NCI-H1694 (cell line): ENCODE measurements around the gene UBE2G2.

ENCODE experiments used
- DNase-seq: peaks from one replicate; lab custom pipeline; 2025; lab: John Stamatoyannopoulos, UW

UBE2G2 gene

DNA sequence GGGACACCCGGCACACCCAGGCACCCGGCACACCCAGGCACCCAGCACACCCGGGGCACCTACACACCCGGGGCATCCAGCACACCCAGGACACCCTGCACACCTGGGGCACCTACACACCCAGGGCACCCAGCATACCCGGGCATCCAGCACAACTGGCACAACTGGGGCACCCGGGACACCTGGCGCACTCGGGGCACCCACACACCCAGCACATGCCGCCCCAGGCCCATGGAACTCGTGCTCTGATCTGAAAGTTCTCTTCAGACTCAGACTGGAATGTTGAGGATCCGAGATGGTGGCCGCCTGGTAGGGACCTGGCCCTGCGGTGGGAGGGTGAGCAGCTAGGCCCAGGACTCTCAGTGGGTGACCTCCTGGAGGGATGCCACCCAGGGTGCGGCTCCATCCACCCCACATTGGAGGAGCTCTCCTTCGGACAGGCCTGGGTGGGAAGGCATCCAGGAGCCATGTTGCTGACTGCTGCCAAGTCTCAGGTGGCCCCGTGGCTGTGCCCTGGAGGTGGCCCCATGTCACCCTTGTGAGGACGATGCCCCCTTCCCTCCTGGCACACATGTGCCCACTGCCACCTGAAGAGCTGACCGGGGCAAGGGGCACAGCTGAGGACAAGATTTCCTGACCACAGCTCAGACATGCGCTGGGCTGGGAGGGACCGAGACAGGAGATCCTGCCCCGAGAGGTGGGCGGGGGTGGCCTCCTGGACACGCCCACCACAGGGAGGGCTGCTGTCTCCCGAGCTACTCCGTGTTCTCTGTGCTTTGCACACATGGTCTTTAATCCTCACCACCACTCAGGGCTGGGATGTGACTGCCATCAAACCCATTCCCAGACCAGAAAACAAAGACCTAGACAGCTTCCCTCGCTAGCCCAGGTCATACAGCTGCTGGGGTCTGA is 37.0 kb downstream of the UBE2G2 start:
- DNase-seq: no peak

DNA sequence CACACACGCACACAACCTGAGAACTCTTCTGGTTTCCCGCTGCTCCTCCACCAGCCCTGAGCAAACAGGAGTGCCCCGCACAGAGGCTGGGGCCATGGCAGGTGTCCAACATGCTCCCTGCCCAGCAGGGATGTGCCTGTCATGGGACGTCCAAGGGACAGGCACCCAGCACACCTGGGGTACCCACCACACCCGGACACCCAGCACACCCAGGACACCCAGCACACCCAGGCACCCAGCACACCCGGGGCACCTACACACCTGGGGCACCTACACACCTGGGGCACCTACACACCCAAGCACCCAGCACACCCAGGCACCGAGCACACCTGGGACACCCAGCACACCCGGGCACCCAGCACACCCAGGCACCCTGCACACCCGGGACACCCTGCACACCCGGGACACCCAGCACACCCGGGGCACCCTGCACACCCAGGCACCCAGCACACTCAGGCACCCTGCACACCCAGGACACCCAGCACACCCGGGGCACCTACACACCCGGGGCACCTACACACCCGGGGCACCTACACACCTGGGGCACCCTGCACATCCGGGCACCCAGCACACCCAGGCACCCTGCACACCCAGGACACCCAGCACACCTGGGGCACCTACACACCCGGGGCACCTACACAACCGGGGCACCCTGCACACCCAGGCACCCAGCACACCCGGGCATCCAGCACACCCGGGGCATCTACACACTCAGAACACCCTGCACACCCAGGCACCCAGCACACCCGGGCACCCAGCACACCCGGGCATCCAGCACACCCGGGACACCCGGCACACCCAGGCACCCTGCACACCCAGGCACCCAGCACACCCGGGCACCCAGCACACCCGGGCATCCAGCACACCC is 37.9 kb downstream of the UBE2G2 start:
- DNase-seq: no peak

DNA sequence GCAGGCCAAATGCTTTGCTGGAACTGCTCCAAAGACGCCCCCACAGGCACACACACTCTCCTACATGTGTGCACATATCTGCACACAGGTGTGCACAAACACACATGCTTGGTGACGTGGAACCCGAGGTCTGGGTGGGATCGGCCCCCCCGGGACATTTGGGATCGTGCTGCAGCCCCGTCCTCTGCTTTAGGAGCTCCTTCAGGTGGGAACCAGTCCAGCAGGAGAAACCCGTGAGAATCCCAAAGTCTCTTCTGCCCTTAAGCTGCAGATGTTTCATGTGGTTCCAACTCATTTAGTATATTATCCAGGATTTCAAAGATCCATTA is 38.6 kb downstream of the UBE2G2 start:
- DNase-seq: no peak

DNA sequence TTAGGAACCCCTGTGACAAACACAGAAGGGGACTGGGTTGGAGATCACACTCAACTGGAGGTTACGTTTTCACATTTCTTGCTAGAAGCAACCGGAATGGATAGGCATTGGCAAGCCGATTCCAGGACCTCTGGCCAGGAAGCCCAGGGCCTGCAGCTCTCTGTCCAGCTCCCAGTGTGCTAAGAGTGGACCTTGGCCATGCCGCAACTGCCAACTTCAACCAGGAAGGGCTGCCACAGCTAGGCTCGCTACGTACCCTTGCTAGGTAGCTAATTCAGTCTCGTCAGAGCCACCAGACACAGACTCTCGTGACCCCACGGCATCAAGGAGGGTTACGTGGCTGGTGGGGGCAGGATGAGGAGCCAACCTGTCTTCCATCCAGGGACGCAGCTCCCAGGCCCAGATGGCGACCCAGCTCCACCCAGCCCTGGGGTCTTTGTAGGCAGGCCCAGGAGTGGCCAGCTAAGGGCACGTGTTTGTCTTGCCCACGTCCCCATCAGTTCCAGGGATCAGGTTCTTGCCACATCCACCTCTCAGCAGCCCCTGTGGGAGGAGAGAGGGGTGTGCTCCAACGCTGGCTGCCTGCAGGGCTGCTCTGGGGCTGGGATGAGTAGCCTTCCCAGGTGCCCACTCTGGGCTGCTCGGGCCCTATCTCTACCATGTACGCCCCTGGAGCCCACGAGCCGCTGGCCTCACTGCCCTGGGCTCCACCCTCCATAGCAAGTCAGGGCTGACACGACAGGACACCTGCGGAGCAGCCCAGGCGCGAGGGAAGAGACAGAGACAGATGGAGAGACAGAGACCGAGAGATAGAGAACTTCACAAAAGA is 39.2 kb downstream of the UBE2G2 start:
- no peak for DNase-seq

DNA sequence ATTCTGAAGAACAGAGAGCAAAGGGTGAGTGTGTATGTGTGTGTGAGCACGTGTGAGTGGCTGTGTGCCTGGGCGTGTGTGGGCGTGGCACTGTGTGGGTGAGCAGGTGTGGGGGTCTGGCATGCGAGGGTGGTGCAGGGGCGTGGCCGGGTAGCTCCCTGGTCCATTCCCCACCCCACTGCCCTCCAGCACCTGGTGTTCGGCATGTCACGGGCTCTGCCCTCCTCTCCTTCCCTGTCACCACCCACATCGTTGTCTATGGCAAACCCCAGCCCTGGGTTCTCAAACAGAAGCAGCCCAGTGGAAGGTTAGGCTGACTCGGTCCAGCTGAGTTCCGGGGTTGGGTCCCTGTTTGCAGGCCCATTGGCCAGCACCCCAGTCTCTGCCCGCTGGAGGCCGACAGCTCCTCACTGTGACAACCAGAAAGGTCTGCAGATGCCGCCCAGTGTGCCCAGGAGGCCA is 39.8 kb downstream of the UBE2G2 start:
- no peak for DNase-seq

DNA sequence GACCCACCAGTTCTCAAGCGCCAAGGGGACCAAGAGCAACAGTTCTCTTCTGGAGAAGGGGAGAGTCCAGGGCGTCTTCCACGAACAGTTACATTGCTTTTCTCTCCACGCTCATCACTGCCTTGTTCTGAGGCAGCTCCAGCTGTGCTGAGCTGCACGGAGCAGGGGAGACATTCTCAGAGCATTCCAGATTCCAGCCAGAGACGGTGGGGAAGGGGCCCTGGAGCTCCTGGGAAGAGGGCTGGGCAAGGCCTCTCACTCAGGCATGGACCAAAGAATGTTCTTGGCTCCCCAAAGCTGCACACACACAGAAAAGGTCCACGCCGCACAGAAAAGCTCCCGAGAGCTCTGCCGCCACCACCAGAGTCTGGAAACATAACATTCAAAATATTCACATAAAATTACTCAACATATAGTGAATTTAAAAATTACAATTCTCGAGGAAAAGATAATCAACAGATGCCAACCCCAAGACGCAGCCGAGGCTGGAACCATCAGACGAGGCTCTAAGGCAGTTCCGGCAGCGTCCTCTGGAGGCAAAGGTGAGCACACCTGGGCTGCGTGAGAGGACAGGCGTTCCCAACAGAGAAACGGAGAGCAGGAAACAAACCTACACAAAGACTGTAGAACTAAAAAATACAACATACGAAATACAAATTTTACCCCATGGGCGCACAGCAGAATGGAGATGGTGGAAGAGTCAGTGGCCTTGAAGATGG is 40.5 kb downstream of the UBE2G2 start:
- DNase-seq: no peak

DNA sequence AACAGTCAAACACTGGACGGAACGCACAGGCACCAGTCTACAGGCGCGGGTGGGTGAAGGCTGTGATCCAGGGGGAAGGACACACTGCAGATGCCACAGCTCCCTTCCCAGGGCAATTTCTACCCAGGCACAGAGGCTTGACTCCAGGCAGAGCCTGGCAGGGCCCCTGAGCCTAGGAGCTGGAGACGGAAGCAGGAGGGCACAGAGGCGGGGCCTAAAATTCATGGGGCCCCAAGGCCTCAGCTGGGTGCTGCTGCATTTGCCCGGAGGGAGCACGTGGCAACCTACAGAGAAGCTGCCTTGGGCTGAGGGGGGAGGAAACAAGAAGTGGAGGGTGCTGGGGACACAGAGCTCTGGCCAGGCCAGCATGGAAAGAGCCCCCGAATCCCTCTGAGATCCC is 41.2 kb downstream of the UBE2G2 start:
- DNase-seq: no peak

DNA sequence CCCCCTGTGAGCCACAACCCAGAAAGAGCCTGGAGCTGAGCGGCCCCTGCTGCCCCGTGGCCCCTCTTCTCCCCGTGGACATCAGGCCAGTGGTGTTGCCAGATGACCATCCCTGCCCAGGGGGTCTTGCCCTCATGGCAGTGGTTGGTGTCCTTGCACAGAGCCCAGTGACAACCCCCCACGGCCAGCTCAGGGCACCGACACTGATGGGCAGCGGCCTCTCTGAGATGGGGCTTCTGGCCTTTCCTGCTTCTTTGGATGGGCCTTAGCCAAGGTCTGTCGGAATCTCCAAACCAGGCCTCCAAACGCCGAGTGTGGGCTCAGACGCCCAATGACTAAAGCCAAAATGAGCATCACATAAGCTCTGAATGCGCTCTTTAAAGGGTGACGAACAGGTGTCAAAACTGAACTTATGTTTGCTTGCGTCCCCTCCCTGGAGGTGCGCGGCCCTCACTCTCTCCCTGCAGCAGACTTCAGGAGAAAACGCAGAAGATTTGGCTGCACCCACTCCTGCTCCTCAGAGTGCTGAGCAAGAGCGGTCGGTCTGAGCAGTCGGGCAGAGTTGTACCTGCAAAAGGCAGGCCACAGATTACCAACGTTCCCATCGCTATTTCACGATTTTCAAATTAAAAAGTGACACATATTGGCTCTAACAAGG is 41.9 kb downstream of the UBE2G2 start:
- no peak for DNase-seq

DNA sequence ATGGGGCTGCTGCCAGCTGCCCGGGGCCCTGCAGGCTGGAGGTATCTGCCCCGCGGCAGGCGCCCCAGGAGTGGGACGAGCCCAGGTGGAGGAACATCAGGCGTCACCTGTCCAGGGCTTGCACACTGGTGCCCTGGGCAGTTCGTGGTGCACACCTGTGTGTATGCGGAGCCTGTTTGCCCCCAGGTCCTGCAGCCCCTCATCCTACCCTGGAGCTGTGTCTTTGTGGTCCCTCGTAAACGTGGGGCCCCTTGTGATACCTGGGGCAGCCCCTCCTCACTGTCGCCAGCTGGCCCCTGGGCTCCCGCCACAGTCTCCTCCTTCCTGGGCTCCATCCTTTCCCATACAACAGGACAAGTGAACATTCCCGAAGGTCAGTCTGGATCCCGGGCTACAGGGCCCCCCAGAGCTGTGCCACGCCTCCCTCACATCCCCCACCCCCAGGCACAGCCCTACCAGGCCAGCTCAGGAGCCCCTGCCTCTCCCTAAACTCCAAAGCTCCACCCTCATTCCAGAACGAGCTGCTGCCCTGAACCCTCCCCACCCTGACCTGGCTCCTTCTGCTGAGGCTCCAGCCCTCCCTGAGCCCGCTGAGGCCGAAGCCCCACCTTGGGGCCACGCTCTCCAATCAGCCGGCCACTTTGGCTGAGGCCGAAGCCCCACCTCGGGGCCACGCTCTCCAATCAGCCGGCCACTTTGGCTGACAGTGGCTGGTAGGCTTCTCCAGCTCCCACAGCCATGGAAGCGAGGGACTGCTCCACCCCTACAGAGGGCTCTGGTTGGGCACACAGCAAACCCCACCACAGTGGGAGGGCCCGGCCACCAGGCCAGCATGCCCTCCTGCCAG is 42.6 kb downstream of the UBE2G2 start:
- DNase-seq: no peak

DNA sequence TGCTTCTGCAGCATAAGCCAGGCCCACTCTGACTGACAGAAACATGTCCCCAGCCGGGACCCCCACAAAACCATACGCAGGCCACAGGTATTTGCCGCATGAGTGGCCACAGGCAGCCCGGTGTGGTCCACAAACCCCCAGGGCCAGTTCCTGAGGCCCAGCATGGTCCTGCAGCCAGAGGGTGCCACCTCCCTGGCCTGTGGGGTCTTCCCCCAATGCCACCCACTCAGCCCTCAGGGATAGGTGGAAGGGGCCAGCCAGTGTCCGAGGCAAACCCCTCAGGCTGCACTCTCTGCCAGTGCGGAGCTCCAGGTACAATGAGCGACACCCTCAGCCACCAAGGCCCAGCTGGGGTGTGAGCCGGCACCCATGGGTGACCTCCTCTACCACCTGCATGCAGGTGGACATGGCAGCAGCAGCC is 43.5 kb downstream of the UBE2G2 start:
- DNase-seq: no peak

DNA sequence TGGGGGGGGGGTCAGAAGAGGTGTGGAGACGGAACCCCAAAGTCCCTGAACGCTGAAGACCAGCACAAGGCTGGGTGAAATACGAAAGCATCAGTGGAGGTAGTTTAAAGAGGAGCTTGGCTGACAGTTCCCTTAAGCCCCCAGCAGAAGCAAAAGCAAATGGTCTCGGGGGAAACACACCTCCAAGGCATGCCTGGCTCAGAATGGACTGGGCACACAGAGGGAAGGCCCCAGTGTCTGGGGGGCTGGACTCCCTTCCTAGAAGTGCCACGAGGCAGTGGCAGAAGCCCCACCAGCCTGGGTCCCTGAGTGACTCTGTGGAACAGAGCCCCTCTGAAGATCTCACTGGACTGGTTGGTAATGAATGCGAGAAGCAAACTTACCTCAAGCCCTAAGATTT is 43.9 kb downstream of the UBE2G2 start:
- DNase-seq: no peak

DNA sequence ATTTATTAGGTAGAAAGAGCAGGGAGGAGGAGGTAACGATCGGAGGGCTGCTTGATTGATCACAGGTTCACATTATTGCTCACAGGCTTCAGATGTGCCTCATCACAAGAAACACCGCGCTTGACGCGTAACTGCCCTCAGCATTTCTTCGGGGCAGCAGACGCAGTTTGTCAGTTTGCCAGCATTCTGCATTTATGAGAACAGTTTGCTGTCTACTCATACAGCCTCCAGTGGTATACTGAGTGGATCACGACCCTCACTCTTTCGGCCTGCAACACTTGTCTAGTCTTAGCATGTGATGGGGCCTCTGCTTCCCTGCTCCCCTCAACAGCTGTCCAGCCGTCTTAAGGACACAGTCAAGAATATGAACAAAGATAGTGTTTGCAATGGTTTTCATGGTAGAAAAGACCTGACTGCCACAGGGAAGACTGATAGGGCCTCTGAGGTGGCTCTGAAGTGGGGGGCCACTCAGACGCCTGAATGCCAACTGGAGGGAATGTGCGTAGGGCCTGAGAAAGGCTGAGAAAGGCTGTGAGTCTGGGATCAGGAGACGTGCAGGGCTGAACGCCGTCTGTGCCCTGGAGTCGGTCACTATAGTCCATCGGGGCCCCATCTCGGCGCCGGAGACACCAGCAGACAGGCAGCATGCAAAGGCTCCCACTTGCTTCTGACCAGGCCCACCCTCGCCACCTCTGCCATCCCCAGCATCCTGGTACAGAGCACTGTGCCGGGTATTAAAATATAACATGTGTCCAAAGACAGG is 45.0 kb downstream of the UBE2G2 start:
- no peak for DNase-seq

DNA sequence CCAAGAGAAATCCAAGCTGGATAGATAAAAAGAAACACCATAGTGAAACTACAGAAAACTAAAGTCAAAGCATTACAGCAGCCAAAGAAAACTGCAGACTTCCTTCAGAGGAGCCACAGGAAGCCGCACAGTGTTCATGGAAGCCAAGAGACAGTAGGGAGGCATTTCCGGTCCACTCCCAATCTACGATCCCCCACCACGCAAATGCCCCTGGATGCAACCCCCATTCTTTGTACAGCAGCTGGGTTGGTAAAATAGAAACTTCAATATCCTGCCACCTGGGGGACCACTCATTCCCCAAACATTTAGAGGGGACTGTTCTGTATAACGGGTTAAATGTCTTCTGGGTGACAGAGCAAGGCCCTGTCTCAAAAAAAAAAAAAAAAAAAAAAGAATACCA is 46.4 kb downstream of the UBE2G2 start:
- no peak for DNase-seq

DNA sequence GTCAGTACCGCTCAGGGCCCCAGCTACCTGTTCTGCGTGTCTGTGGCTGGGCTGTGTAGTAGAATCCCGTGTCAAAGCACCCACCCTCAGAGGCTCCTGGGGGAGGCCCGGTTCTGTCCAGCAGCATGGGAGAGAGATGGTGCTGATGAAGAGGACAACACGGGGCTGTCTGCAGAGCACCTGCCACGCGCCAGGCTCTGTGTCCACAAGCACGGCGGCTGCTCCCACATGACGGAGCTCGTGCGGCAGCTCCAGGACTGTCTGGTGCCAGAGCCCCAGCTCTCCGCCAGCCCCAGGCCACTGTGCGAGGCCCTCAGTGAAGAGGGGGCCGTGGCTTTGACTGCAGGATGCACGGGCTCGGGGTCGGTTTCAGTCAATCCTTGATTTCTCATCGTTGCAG is 48.3 kb downstream of the UBE2G2 start:
- no peak for DNase-seq

DNA sequence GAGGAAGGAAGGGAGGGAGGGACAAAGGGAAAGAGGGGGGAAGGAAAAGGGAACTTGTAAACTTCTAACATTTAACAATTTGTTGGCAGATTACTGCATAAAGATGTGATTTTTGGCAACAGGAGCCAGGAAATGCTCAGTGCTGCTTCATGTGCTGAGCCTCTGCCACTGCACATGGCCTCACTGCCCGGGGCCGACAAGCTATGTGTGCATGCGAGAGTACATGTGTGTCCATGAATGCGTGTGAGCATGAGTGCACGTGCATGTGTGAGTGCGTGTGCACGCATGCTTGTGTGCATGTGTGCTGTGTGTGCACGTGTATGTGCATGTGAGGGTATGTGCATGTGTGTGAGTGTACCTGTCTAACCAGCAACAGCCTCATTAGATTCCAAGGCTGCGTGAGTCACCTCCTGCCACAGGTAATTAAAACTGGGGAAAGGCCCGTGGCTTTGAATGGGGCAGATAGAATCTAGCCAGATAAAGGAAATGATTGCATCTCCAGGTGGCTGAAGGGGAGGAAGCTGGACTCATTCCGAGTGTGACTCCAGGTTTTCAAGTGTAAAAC is 48.9 kb downstream of the UBE2G2 start:
- no peak for DNase-seq

DNA sequence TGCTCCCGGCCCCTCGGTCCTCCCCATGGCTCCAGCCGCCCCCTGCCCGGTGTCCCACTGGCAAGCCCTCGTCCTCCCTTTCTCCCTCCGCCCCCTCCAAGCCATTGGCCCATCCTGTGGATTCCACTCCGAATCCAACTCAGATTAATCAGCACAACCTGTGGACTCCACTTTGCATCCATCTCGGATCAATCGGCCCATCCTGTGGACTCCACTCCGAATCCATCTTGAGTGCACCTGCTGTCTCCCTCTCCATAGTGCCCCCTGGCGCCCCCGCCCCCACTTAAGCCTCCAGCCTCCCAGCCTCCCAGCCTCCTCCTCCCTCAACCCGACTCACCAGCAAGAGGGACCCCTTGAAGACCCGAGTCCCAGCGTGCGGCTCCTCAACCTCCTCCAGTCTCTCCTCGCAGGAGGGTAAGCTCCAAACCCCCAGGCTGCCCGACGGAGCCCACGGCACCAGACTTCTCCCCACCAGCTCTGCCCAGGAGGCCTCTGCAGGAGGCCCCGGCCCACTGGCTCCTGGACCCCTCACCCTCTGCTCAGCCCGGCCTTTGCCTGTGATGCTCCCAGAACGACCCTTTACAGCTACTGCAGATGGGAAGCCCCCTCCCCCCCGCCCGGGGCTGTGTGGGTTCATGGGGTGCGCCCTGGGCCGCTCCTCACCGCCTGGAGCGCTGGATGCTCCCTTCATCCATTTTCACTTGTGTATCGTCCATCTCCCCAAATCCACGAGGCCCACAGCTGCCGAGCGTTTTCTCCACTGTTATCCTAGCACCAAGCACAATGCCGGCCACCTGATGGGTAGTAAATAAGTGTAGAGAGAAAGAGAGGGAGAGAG is 49.6 kb downstream of the UBE2G2 start:
- no peak for DNase-seq

DNA sequence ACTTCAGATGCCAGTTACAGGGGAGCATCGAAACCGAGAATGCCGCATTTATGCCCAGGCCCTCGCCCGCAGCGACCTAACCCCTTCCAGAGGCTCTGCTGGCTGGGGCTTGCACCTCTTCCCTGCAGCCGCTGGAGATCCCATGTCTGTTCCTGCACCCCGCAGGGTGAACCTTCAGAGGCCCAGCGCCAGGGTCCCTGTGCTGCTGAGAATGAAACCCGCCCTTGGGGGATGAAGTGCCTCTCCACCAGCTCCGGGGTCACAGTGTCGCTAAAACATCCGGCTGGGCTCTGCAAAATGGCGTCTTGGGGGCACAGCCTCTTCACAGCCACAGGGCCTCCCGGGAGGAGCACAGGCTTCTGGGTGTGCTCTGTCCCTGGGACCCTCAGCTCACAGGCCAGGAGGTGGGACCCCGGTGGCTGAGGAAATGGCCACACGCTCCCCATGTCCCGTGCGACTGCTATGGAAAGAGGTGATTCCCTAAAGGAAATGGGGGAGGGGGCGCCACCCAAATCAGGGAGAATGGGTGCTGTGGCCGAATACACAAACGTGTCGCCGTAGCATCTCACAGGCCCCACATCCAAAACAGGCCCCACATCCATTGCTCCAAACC is 50.3 kb downstream of the UBE2G2 start:
- no peak for DNase-seq

DNA sequence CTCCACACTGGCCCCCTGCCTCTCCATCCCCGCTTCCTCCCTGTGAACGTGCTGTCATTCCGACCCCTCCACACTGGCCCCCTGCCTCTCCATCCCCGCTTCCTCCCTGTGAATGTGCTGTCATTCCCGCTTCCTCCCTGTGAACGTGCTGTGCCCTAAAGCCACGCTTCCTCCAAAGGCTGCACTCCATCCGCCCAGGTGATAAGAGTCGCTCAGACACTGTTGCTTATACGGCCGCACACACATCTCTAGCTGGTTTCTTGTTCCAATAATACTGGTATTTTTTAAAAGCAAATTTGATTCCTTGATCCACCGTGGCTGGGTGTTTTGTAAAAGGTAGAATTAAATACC is 51.0 kb downstream of the UBE2G2 start:
- no peak for DNase-seq
